Keratinocyte (primary cell): Measurements from ENCODE around the gene DEDD. TPM values are rescaled to one million over a fixed set of nuclear protein-coding genes. Genes with fewer than 3 reads are reported as not detected.

Source experiments
- DNase-seq: peaks from one replicate; pipeline ENCODE4 v3.0.0-alpha.2; 2011; ENCODE audit warnings: low read depth, missing footprints, low spot score
- FAIRE-seq: peaks from 2 replicates; lab custom pipeline; 2011; peaks lifted over from hg19 to GRCh38; lab: Jason Lieb, UNC
- H2AFZ ChIP-seq: 2 replicates; pipeline ENCODE4 v1.6.0; 2012; ENCODE audit warnings: low read length, control low read depth, inconsistent platforms; ENCODE audit not compliant: control insufficient read depth
- H3K27ac ChIP-seq: 2 replicates; pipeline ENCODE4 v1.5.1; 2011; ENCODE audit warnings: low read length; ENCODE audit not compliant: control insufficient read depth, insufficient read depth
- H3K27me3 ChIP-seq: 3 replicates; pipeline ENCODE4 v1.6.0; 2011; ENCODE audit warnings: low read length; ENCODE audit not compliant: control insufficient read depth, insufficient read depth; ENCODE audit errors: extremely low read depth
- H3K36me3 ChIP-seq, 2 experiments: 2 replicates in 1 of 2; 3 replicates in 1 of 2; pipeline ENCODE4 v1.5.1; 2011; ENCODE audit warnings: low read length in 2 of 2, mild to moderate bottlenecking in 1 of 2; ENCODE audit not compliant: control insufficient read depth in 2 of 2, insufficient read depth in 2 of 2; ENCODE audit errors: extremely low read depth in 1 of 2
- H3K4me1 ChIP-seq: 3 replicates; pipeline ENCODE4 v1.5.1; 2011; ENCODE audit warnings: low read length; ENCODE audit not compliant: control insufficient read depth, insufficient read depth; ENCODE audit errors: extremely low read depth
- H3K4me2 ChIP-seq: 3 replicates; pipeline ENCODE4 v1.6.0; 2011; ENCODE audit warnings: low read depth, low read length; ENCODE audit not compliant: control insufficient read depth, insufficient read depth; ENCODE audit errors: extremely low read depth
- H3K4me3 ChIP-seq, 3 experiments: fragments of 200-600 bp in 1 of 3; sonication (generic) in 1 of 3; 2 replicates in 2 of 3; 3 replicates in 1 of 3; pipeline ENCODE4 v1.5.1; 2011 to 2016; ENCODE audit warnings: low read length in 3 of 3, mild to moderate bottlenecking in 3 of 3, control low read depth in 2 of 3, inconsistent platforms in 1 of 3, low read depth in 1 of 3, mixed read lengths in 1 of 3, mixed run types in 1 of 3, moderate library complexity in 1 of 3; ENCODE audit not compliant: control insufficient read depth in 2 of 3, insufficient read depth in 2 of 3; ENCODE audit errors: extremely low read depth in 1 of 3
- H3K79me2 ChIP-seq: 2 replicates; pipeline ENCODE4 v1.6.0; 2012; ENCODE audit warnings: low read length; ENCODE audit not compliant: control insufficient read depth, insufficient read depth
- H3K9ac ChIP-seq: 3 replicates; pipeline ENCODE4 v1.6.0; 2011; ENCODE audit warnings: low read length; ENCODE audit not compliant: control insufficient read depth, insufficient read depth; ENCODE audit errors: extremely low read depth
- H3K9me1 ChIP-seq: 3 replicates; pipeline ENCODE4 v1.6.0; 2011; ENCODE audit warnings: low read length; ENCODE audit not compliant: control insufficient read depth, insufficient read depth; ENCODE audit errors: extremely low read depth
- H3K9me3 ChIP-seq: 2 replicates; pipeline ENCODE4 v1.5.1; 2012; ENCODE audit warnings: low read depth, low read length; ENCODE audit not compliant: control insufficient read depth
- H4K20me1 ChIP-seq: 3 replicates; pipeline ENCODE4 v1.6.0; 2011; ENCODE audit warnings: low read length; ENCODE audit not compliant: control insufficient read depth, insufficient read depth; ENCODE audit errors: extremely low read depth
- EZH2 ChIP-seq: IDR thresholded peaks from one replicate; pipeline ENCODE4 v1.6.1; 2012; ENCODE audit warnings: inconsistent platforms, mild to moderate bottlenecking, low read length, moderate library complexity
- dilution Hi-C: fragments of 300-500 bp; cut with MboI; formaldehyde crosslinking; loops from one replicate; pipeline ENCODE4 v1.7.0; 2020; ENCODE audit warnings: low sequenced_read_pairs; ENCODE audit not compliant: extremely low pct_ligation_motif_present
- polyA plus RNA-seq, 5 experiments: library from polyadenylated mRNA; depleted of rRNA in 3 of 5; stranded (reverse) in 3 of 5; stranded (forward) in 1 of 5; unstranded in 1 of 5; fragments of >200 nt; gene quantifications; 1 replicate in 1 of 5; 2 replicates in 3 of 5; 3 replicates in 1 of 5; pipeline versions ENCODE4 v1.2.1 to v1.2.3, GENCODE V29; 2011 to 2012; ENCODE audit warnings: missing spikeins in 2 of 5, low read depth in 1 of 5, low replicate concordance in 1 of 5
- TF ChIP-seq, protein P1 (sequence below), 3 experiments: IDR thresholded peaks in 1 of 3; conservative IDR thresholded peaks in 1 of 3; optimal IDR thresholded peaks in 1 of 3; 2 replicates in 2 of 3; 3 replicates in 1 of 3; pipeline versions ENCODE3 to v1.5.1; 2011; ENCODE audit warnings: low read length in 3 of 3, mild to moderate bottlenecking in 3 of 3, moderate library complexity in 2 of 3, control low read depth in 1 of 3, inconsistent platforms in 1 of 3; ENCODE audit not compliant: insufficient read depth in 2 of 3; ENCODE audit errors: extremely low read depth in 1 of 3

DEDD gene
- polyA plus RNA-seq, 1 donor (not counting 4 experiments of a cell fraction or from before 2014, with no cell fraction given): 33.0 TPM

DNA sequence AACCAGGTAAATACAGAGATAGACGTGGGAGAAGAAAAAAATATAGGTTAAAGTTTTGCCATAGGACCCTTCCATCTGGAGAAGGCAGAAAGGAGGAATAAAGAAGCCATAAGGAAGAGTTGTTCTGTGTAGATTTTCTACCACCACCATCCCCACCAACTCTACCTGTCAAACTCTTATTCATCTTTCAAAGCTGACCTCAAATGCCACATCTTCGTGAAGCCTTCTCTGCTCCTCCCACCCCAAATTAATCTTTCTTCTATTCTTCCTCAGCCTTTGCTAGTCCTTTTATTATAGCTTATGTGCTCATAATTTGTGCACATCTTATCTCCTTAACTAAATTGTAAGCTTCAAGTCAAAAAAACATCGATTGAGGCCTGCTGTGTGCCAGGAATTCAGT lies 41.9 kb downstream of the DEDD start:
- Histone ChIP-seq H3K9me3 (no peaks in the 10 kb centered on the region), H3K4me3 (no peak overlapping the region), H3K79me2 (no peaks in the 10 kb centered on the region), H2AFZ (no peak overlapping the region), H3K9me1 (no peaks in the 10 kb centered on the region), H3K4me1 (peaks cover 46% of the 10 kb centered on the region), H3K36me3 (no peaks in the 10 kb centered on the region), H3K27ac (no peak overlapping the region), H3K4me2 (no peak overlapping the region), H3K27me3 (no peaks in the 10 kb centered on the region), H3K9ac (no peak overlapping the region), H4K20me1 (no peaks in the 10 kb centered on the region)
- FAIRE-seq (no peak), DNase-seq (no peak)
- dilution Hi-C loops: no loop called here
- TF ChIP-seq, protein P1, sequence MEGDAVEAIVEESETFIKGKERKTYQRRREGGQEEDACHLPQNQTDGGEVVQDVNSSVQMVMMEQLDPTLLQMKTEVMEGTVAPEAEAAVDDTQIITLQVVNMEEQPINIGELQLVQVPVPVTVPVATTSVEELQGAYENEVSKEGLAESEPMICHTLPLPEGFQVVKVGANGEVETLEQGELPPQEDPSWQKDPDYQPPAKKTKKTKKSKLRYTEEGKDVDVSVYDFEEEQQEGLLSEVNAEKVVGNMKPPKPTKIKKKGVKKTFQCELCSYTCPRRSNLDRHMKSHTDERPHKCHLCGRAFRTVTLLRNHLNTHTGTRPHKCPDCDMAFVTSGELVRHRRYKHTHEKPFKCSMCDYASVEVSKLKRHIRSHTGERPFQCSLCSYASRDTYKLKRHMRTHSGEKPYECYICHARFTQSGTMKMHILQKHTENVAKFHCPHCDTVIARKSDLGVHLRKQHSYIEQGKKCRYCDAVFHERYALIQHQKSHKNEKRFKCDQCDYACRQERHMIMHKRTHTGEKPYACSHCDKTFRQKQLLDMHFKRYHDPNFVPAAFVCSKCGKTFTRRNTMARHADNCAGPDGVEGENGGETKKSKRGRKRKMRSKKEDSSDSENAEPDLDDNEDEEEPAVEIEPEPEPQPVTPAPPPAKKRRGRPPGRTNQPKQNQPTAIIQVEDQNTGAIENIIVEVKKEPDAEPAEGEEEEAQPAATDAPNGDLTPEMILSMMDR (optimal IDR thresholded peaks at IDR 0.05 in 1 of 3, IDR thresholded peaks at IDR 0.05 in 1 of 3, conservative IDR thresholded peaks at IDR 0.05 in 1 of 3; ENCODE audit: extremely low read depth in 1 of 3, insufficient read depth in 2 of 3, low read length in 3 of 3): no peak
- TF ChIP-seq EZH2: no peak

DNA sequence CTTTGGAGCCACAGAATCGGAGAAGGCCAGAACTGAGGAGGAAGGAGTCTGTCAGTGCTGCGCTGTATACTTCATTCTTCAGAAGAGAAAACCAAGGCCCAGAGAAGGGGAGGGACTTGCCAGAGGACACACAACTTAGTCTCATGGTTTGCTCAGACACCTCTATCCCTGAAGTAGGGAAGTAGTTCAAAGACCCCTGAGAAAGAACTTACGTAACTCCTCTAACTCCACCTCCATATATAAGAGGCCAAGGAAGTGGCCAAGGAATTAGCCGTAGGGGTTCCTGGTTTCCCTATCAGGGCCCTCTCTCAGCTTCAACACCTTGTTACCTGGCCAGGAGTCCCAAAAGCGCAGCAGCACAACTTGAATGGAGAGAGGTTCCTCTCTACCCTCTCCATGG lies 42.5 kb downstream of the DEDD start:
- Histone ChIP-seq H3K27me3 (no peaks in the 10 kb centered on the region), H3K9ac (peak overlapping the region; percentile 12), H3K27ac (no peak overlapping the region), H4K20me1 (no peaks in the 10 kb centered on the region), H3K36me3 (no peaks in the 10 kb centered on the region), H3K79me2 (no peaks in the 10 kb centered on the region), H2AFZ (no peak overlapping the region), H3K4me3 (no peak overlapping the region), H3K9me1 (no peaks in the 10 kb centered on the region), H3K9me3 (no peaks in the 10 kb centered on the region), H3K4me1 (peaks cover 53% of the 10 kb centered on the region), H3K4me2 (no peak overlapping the region)
- TF ChIP-seq, protein P1 (optimal IDR thresholded peaks at IDR 0.05 in 1 of 3, IDR thresholded peaks at IDR 0.05 in 1 of 3, conservative IDR thresholded peaks at IDR 0.05 in 1 of 3; ENCODE audit: extremely low read depth in 1 of 3, insufficient read depth in 2 of 3, low read length in 3 of 3): no peak
- TF ChIP-seq EZH2: no peak
- dilution Hi-C loops: no loop called here
- DNase-seq: no peak
- no peak for FAIRE-seq
